PC-9 (cell line): Measurements from ENCODE around the gene ZNF580. TPM values are rescaled to one million over a fixed set of nuclear protein-coding genes. Genes with fewer than 3 reads are reported as not detected.
A peak's percentile ranks its signal among the peaks of the same experiment; 100 is the strongest.

Experiments
- BruUV-seq: library from RNA; stranded (reverse); fragments of 400-500 nt; replicated peaks from 2 replicates; lab custom pipeline; 2021; lab: Mats Ljungman, UMichigan
- CTCF ChIA-PET: fragments of 300-600 bp; sonication (Branson Sonifier 250); formaldehyde crosslinking; loops from one replicate; lab custom pipeline; 2022; ENCODE audit warnings: antibody characterized with exemption; lab: Charles Lee
- POLR2A ChIA-PET: fragments of 300-600 bp; sonication (Branson Sonifier 250); formaldehyde crosslinking; loops from one replicate; lab custom pipeline; 2022; ENCODE audit warnings: antibody characterized with exemption; ENCODE audit not compliant: unreplicated experiment; lab: Charles Lee
- DNase-seq, 2 experiments: peaks; one replicate each; pipeline versions ENCODE4 v3.0.0 to v3.0.0-alpha.2; 2015 to 2022; ENCODE audit warnings: mixed read lengths in 1 of 2
- H2AFZ ChIP-seq: fragments of 200-600 bp; sonication (generic); 2 replicates; pipeline ENCODE4 v1.8.1; 2017; ENCODE audit warnings: antibody characterized with exemption
- H3F3A ChIP-seq: fragments of 200-600 bp; sonication (generic); 2 replicates; pipeline ENCODE4 v1.8.1; 2017; ENCODE audit warnings: antibody characterized with exemption, mild to moderate bottlenecking, low read depth; ENCODE audit not compliant: insufficient read depth
- H3K27ac ChIP-seq: fragments of 200-600 bp; sonication (generic); 2 replicates; pipeline ENCODE4 v1.6.1; 2016; ENCODE audit warnings: mixed run types
- H3K27me3 ChIP-seq: fragments of 200-600 bp; sonication (generic); 2 replicates; pipeline ENCODE4 v1.6.1; 2016; ENCODE audit warnings: low read depth, mixed run types; ENCODE audit not compliant: insufficient read depth
- H3K36me3 ChIP-seq: fragments of 200-600 bp; sonication (generic); 2 replicates; pipeline ENCODE4 v1.6.1; 2016; ENCODE audit warnings: low read depth, mixed run types
- H3K4me1 ChIP-seq: fragments of 200-600 bp; sonication (generic); replicated peaks from 2 replicates; pipeline ENCODE4 v1.6.1; 2016; ENCODE audit warnings: mixed run types; ENCODE audit not compliant: insufficient read depth
- H3K4me2 ChIP-seq: fragments of 200-600 bp; sonication (generic); 2 replicates; pipeline ENCODE4 v1.6.1; 2017; ENCODE audit warnings: mixed run types
- H3K4me3 ChIP-seq: fragments of 200-600 bp; sonication (generic); 2 replicates; pipeline ENCODE4 v1.6.1; 2016; ENCODE audit warnings: mixed run types
- H3K79me2 ChIP-seq: fragments of 200-600 bp; sonication (generic); 2 replicates; pipeline ENCODE4 v1.6.1; 2017; ENCODE audit warnings: low read depth, mixed run types
- H3K9me2 ChIP-seq: fragments of 200-600 bp; sonication (generic); 2 replicates; pipeline ENCODE4 v1.8.1; 2017; ENCODE audit warnings: mild to moderate bottlenecking; ENCODE audit not compliant: insufficient read depth
- H3K9me3 ChIP-seq: fragments of 200-600 bp; sonication (generic); 2 replicates; pipeline ENCODE4 v1.8.1; 2016; ENCODE audit warnings: low read depth; ENCODE audit not compliant: insufficient read depth
- H4K20me1 ChIP-seq: fragments of 200-600 bp; sonication (generic); 2 replicates; pipeline ENCODE4 v1.8.1; 2017; ENCODE audit not compliant: insufficient read depth
- CTCF ChIP-seq: fragments of 200-600 bp; sonication (generic); conservative IDR thresholded peaks from 2 replicates; pipeline ENCODE4 v1.6.1; 2017; ENCODE audit warnings: mixed run types, antibody characterized with exemption, mild to moderate bottlenecking, moderate library complexity
- EZH2 ChIP-seq: fragments of 200-600 bp; sonication (generic); IDR thresholded peaks from 2 replicates; pipeline ENCODE4 v1.8.0; 2017; ENCODE audit warnings: antibody characterized with exemption, low read depth
- intact Hi-C: fragments of 100-400 bp; cut with micrococcal nuclease; formaldehyde crosslinking; loops from one replicate; pipeline ENCODE4 v1.10.0; 2022; ENCODE audit not compliant: unreplicated experiment
- total RNA-seq: library from RNA; stranded (reverse); gene quantifications from 2 replicates; pipeline ENCODE4 v1.2.3, GENCODE V29; 2021

The ZNF580 gene
- total RNA-seq, 1 experiment from 2014 or later: 56.6 TPM

- no peak within 1 kb of the TSS for H3K4me2 ChIP-seq
- no peak within 1 kb of the TSS for H3K4me3 ChIP-seq
- H3K79me2 ChIP-seq: peaks cover 34% of the 10 kb centered on the region
- POLR2A ChIA-PET: no interaction called here
- CTCF ChIA-PET: no interaction called here
- peaks cover 24% of the 10 kb centered on the region; the same call in 1 of the 2 replicates for H3F3A ChIP-seq
- H4K20me1 ChIP-seq: peaks cover 8% of the 10 kb centered on the region; the same call in 1 of the 2 replicates
- BruUV-seq: no TSS peak
- TF ChIP-seq CTCF (no peak), EZH2 (no peak)
- no peaks in the 10 kb centered on the region for H3K27me3 ChIP-seq
- no peaks in the 10 kb centered on the region for H3K9me3 ChIP-seq
- no peak within 1 kb of the TSS for H2AFZ ChIP-seq
- H3K9me2 ChIP-seq: no peaks in the 10 kb centered on the region
- no peak within 1 kb of the TSS for H3K27ac ChIP-seq
- DNase-seq: peak in 1 of 2 experiments; percentile 9
- intact Hi-C loops: no loop called here
- H3K4me1 ChIP-seq: peaks cover 11% of the 10 kb centered on the region
- H3K36me3 ChIP-seq: peaks cover 6% of the 10 kb centered on the region
Observed at GRCh38 chr19:55647732-55648584, 7.2 kb downstream of the ZNF580 start, which contains the start of gene CCDC106. Gene CCDC106, plus strand, starts transcription at chr19:55648212. Its CDS starts 835 bp downstream, at chr19:55649047.

DNA sequence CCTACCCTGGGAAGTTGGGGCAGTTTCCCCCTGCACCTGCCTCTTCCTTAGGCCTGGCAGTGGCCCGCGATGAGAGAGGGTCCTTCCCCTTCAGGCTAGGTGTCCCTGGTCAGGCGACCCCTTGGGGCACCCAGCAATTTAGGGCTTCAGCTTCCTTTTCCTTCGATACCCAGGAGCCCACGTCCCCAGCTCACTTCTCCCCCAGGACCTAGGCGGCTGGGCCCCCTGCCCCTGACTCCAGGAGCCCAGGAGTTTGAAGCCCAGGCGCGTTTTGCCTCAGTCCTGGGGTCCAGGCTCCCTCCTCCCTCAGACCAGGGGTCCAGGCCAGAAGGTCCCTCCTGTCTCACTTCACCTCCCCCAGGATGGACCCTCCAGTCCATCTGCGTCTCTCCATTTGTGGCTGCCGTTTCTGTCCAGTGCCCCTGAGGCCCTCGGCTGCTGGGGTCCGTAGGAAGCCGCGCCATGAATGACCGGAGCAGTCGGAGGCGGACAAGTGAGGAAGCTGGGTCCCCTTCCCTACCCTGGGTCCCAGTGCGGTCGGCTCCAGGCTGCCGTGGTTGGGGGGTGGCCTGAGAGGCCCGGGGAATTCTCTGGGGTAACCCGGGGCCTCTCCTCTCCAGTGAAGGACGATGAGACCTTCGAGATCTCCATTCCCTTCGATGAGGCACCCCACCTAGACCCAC is 7.9 kb downstream of the ZNF580 start:
- Histone ChIP-seq H3K9me2 (no peaks in the 10 kb centered on the region), H3K36me3 (peaks cover 6% of the 10 kb centered on the region), H4K20me1 (peaks cover 8% of the 10 kb centered on the region; the same call in 1 of the 2 replicates), H3K4me1 (peaks cover 13% of the 10 kb centered on the region), H3K9me3 (no peaks in the 10 kb centered on the region), H3K4me3 (no peak overlapping the region), H3K27me3 (no peaks in the 10 kb centered on the region), H3K79me2 (peaks cover 31% of the 10 kb centered on the region), H2AFZ (no peak overlapping the region), H3K4me2 (no peak overlapping the region), H3K27ac (no peak overlapping the region), H3F3A (peaks cover 24% of the 10 kb centered on the region; the same call in 1 of the 2 replicates)
- DNase-seq: peak in 1 of 2 experiments; percentile 4
- ChIA-PET POLR2A (no interaction called here), CTCF (no interaction called here)
- TF ChIP-seq CTCF (no peak), EZH2 (no peak)
- BruUV-seq: no TSS peak
- intact Hi-C loops: no loop called here

GRCh38 chr19:55649268-55650125 is 8.7 kb downstream of the ZNF580 start:
- Histone ChIP-seq H4K20me1 (peaks cover 8% of the 10 kb centered on the region; the same call in 1 of the 2 replicates), H3K9me3 (no peaks in the 10 kb centered on the region), H2AFZ (no peak overlapping the region), H3K9me2 (no peaks in the 10 kb centered on the region), H3K27ac (no peak overlapping the region), H3K79me2 (peaks cover 24% of the 10 kb centered on the region), H3K4me1 (peaks cover 12% of the 10 kb centered on the region), H3K4me2 (no peak overlapping the region), H3K27me3 (no peaks in the 10 kb centered on the region), H3K36me3 (peaks cover 6% of the 10 kb centered on the region), H3K4me3 (no peak overlapping the region), H3F3A (peaks cover 24% of the 10 kb centered on the region; the same call in 1 of the 2 replicates)
- no TSS peak for BruUV-seq
- intact Hi-C loops: loop anchor here (5.0 kb wide), 1 partner anchor 493 kb away; the partner anchor contains the start of gene ZNF444
- CTCF ChIA-PET: no interaction called here
- DNase-seq: peak in 1 of 2 experiments; percentile 15
- POLR2A ChIA-PET: interaction anchor here (0.5 kb wide), 1 partner anchor 103 kb away, joined by 14 read pairs; no protein-coding TSS in a partner anchor
- TF ChIP-seq EZH2: no peak
- no peak for TF ChIP-seq CTCF
